ENCODE results near the gene TSPO2.

TSPO2 gene

DNA sequence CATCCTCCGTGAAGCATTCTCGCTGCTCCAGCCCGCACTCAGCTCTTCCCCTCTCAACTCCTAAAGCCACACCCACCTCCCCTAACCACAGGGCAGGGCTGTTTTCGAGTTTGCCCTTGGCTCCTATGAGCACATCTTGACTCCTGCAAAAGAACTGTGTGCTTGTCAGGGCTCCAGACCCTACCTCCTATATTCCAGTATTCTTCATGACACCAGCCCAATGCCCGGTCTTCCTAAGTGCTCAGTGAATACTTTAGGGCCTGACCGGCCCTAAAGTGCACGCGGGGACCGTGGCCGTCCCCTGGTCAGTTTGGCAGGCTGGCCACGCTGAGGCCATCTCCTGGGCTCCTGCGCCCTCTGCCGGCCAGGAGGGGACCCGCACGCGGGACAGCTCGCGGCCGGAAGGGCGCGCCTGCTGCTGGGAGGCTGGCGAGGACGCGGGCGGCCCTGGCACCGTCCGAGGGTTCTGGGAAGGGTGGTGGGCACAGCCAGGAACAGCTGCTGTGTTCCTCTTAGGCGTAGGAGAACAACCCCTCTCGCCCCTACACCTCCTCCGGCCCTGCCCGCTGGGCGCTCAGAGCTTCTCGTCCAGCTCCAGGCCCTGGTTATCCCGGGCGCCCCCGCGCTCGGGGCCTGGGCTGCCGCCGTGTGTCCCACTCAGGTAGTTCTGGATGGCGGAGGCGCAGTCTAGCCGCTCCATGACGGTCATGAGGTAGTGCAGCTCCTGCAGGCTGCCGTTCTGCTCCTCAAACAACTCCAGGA lies 14.3 kb upstream of the TSPO2 start:
- peak; percentile 66 for DNase-seq

DNA sequence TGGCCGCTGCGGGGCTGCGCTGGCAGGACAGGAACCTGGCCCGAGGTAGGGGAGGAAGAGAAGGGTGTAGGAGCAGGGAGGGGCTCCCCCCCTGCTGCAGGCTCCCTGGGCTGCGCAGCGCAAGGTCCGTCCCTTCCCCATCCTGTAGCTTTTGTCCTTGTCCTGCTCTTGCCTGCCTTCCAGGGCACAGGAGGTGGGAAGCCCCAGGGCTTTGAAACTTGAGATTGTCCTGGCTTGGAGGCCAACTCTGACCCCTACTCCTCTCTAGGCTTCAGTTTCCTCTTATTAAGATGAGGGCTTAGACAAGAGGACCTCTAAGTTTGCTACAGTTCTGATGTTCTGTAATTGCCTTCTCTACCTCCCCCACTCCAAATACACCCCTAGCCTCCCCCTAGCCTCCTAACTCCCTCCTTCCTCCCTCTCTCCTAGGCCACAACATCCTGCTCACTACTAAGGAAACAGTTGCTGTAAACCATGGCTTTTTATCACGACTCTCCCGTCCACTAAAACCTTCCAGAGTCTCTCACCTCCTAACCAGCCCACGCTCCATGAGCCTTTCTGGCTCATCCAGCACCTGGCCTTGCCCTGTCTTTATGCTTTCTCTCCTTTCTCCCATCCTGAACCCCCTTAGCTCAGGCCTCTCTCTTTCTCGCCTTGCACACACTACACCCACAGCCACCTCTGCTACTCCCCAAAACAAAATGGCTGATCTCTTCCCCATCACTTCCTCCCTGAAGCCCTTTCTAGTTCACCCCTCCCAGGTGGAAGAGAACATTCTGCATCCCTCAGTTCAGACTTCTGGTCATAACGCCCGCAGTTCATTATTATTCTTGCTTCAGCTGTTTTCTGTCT lies 13.5 kb upstream of the TSPO2 start:
- no peak for DNase-seq

- no peak for DNase-seq
Measured at GRCh38 chr6:41032830-41033229, 9.4 kb upstream of the TSPO2 start.

- no peak for DNase-seq
Measured at GRCh38 chr6:41033776-41034175, 8.5 kb upstream of the TSPO2 start.

- no peak for DNase-seq
Measured at GRCh38 chr6:41036186-41036585, 6.1 kb upstream of the TSPO2 start.

DNA sequence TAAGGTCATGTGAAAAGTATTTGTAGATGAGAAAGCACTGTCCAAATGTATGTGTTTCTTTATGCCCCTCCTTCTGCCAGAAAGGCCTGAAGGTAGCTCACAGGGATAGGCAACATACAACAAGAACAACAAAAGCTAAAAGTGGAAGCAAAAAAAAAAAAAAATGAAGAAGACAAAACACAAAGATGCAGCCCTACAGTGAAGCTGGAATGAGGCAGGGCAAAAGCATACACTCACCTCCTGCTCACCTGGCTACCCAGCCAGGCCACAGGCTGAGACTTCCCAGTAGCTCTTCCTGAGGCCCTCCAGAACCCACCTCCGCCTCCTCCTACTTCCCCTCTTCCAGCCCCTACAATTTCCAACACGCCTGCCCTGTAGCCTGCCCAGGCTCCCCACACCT lies 5.7 kb upstream of the TSPO2 start:
- no peak for DNase-seq

DNA sequence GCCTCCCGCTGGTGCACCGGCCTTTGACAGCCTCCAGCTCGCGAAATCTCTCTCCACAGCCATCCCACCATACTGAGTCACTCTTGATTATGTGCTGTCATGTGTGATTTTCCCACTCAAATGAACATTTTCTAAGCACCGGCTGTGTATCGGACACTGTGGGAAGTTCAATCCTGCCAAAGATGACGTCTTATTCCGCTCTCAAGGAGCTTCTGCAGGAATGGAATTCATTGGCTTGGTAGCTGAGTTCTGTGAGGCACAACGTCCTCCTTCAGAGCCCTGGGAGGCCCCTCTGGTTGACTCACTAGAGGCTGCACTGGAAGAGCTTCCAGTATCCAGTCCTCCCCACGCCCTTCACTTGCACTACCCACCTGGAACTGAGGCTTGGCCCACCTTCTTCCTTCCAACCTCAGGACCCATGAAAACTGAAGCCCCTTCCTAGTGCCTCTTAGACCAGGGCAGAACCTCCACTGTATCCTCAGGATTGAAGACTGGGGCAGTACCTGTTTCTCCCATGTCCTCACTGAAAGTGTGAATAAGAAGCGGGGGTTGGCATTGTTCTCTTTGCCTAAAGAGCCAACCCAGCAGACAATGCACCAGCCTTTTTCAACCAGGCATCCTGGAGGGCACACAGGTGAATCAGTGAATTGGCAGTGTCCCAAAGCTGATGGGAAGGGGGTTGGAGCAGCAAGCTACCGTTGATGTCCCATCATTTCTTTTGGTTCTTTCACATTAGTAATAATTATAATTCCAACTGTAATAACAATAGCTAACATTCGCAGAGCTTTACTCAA lies 5.0 kb upstream of the TSPO2 start:
- no peak for DNase-seq

GRCh38 chr6:41038205-41038604 lies 4.1 kb upstream of the TSPO2 start:
- no peak for DNase-seq

- DNase-seq: no peak
Measured at GRCh38 chr6:41039060-41039998, 2.9 kb upstream of the TSPO2 start, which contains the start of gene UNC5CL. UNC5CL (minus strand) TSS chr6:41039221; CDS start chr6:41035074, 4,147 bp downstream.

DNA sequence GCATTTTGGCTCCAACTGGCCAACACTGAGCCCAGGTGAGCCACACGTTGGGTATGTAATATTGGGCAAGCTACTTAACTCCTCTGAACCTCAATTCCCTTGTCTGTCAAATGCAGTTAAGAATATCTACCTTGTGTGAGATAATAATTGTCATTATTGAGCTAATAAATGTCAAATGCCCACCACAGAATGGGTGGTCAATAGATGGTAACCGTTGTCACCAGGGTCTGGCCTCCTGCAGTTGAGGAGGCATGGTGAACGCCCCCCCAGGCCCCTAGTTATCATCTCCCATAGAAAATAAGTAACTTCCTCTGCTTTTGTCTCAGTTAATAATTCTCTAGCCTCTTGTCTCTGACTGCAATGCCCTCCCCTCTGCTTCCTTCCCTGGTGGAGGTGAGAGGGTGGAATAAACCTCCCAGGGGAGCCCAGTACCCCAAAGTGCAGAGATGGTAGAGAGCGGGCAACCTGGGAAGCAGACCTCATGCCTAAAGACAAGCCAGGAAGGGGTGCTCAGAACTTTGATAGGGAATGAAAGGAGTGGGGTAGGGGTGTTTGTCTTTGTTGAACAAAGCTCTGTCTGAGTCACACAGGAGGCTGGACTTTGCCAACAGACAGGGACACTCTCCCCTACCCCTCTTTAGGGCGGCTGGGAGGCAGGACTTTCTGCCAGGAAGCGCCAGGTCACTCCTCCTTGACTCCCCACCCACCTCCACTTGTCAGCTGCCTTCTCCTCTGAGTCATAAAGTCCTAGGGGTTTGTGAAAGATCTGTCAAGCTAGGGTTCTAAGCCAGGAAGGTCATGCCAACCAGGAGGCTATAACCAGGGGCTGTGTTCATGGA lies 1.9 kb upstream of the TSPO2 start:
- DNase-seq: no peak

DNA sequence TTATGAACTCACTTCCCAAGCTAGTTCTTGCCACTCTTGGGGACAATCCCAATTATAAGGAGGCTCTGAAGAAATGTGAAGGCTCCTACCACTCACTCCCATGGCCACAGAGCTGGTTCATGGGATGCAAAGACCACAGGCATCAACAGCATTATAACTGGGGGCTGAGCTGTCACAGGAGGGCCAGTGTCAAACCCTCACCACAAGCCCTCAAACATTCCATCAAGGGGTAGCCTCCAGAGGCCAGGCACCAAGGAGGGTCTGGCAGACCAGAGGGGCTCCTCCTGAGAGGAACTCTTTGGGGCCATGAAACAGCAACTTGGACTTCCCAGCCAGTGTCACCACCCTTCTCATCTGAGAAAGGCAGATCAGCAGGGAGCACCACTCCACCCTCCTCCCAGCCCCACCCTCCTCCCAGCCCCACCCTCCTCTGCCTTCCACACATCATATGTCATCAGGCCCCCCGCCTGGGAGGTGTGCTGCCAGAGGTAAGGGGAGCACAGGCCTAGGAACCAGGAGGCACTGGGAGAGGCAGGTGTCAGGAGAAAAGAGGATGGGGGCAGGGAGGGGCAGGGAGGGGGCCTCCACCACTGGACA lies 1.2 kb upstream of the TSPO2 start:
- DNase-seq: no peak

GRCh38 chr6:41043151-41043550 lies 884 bp downstream of the TSPO2 start:
- no peak for DNase-seq

GRCh38 chr6:41045664-41046063 lies 3.4 kb downstream of the TSPO2 start:
- no peak for DNase-seq

DNA sequence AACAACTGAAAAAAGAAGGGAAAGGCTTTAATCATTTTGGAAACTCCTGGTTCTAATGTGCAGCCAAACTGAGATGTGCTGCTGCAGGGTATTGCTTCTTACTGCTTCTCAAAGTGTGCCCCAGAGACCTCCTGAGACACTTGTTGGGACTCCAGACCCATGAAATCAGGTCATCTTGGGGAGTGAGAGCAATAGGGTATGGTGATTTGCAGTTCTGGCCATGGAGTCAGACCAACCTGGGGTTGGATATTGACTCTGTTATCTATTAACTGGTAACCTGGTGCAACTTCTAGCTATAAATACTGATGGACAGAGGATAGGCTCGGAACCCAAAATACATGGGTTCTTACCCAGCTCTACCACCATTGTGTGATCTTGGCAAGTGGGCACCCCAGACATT lies 3.8 kb downstream of the TSPO2 start:
- no peak for DNase-seq

DNA sequence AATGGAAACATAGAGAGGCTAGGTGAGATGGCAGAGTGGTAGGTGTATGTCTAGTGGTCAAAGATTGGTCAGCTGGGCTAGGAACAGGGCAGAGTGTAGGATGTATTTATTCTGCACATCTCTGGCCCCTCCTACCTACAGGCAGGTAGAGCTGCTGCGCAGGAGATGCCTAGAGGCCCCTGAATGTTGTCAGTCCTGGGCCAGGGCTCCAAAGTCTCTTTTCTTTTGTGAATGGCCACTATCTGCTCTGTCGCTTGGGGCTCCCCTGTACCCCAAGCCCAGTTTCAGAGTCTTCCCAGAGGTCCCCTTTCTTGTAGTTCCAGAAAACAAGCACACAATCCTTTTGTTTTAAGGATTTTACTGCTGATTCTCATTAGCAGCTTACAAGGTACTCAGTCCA lies 5.0 kb downstream of the TSPO2 start:
- no peak for DNase-seq

- DNase-seq: no peak
Measured at GRCh38 chr6:41047745-41048732, 5.8 kb downstream of the TSPO2 start.

- DNase-seq: no peak
Measured at GRCh38 chr6:41049521-41049920, 7.3 kb downstream of the TSPO2 start.

GRCh38 chr6:41049955-41050354 lies 7.7 kb downstream of the TSPO2 start:
- no peak for DNase-seq

GRCh38 chr6:41050536-41050935 lies 8.3 kb downstream of the TSPO2 start:
- no peak for DNase-seq

GRCh38 chr6:41051873-41052272 lies 9.6 kb downstream of the TSPO2 start:
- DNase-seq: no peak
